22Rv1 (cell line): ENCODE measurements around the gene RSRC1.

Source experiments
- H3K27ac ChIP-seq: fragments of 450-650 bp; 2 replicates; pipeline ENCODE4 v1.5.1; 2017
- CTCF ChIP-seq: fragments of 450-650 bp; IDR thresholded peaks from 2 replicates; pipeline ENCODE4 v1.5.1; 2017; ENCODE audit warnings: mild to moderate bottlenecking
- ZFX ChIP-seq: fragments of 450-650 bp; IDR thresholded peaks from 2 replicates; pipeline ENCODE4 v1.6.1; 2017; ENCODE audit warnings: antibody characterized with exemption, borderline replicate concordance

RSRC1 gene

GRCh38 chr3:158572766-158573060 is 462.8 kb downstream of the RSRC1 start:
- H3K27ac ChIP-seq = no peak overlapping the region
- TF ChIP-seq CTCF (no peak), ZFX (no peak)

GRCh38 chr3:158573714-158574113 is 463.8 kb downstream of the RSRC1 start:
- TF ChIP-seq ZFX = no peak
- no peak for TF ChIP-seq CTCF
- H3K27ac ChIP-seq = no peak overlapping the region

- no peak for TF ChIP-seq CTCF
- TF ChIP-seq ZFX = no peak
- no peak overlapping the region for H3K27ac ChIP-seq
Observed at GRCh38 chr3:158574646-158575045, 464.8 kb downstream of the RSRC1 start.

- H3K27ac ChIP-seq = no peak overlapping the region
- TF ChIP-seq CTCF (no peak), ZFX (no peak)
Observed at GRCh38 chr3:158590223-158590622, 480.3 kb downstream of the RSRC1 start.
